Mesenteric fat pad (tissue), 1 donor: ENCODE results near the gene ACAP1. TPM values are rescaled to one million over a fixed set of nuclear protein-coding genes. Genes with fewer than 3 reads are reported as not detected.

Experiments used
- DNase-seq: peaks from one replicate; pipeline ENCODE4 v3.0.0-alpha.2; 2020; ENCODE audit warnings: low spot score
- total RNA-seq: library from RNA; stranded (reverse); fragmentation: NEBNext Ultra II Directional; extraction: Animal tissue kit (Norgen Biotek cat#: 25700); gene quantifications from one replicate; pipeline ENCODE4 v1.2.1, GENCODE V29; 2021
- donor health status: DM: yes; HTN: yes; CAD: no.

Gene ACAP1
- total RNA-seq, 1 donor from 2014 or later: 18.8 TPM

DNA sequence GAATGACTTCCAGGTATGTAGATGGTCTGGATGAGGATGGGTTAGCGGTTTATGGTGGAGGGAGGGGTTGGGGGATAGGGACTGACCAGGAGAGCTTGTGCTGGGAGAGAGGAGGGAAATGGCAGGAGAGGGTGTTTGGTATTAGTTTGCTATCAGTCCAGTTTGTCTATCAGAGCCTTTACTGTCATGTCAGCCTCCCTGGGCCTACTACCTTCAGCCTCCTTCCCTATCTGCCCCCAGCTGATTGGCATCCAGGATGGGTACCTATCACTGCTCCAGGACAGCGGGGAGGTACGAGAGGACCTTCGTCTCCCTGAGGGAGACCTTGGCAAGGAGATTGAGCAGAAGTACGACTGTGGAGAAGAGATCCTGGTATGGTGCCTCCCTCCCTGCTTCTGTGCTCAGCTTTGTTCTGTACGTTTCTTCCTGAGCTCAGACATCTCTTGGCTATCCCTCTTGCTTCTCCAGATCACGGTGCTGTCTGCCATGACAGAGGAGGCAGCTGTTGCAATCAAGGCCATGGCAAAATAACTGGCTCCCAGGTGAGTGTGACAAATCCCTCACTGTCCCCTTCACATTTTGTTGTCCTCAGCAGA is 25.1 kb upstream of the ACAP1 start:
- no peak for DNase-seq

DNA sequence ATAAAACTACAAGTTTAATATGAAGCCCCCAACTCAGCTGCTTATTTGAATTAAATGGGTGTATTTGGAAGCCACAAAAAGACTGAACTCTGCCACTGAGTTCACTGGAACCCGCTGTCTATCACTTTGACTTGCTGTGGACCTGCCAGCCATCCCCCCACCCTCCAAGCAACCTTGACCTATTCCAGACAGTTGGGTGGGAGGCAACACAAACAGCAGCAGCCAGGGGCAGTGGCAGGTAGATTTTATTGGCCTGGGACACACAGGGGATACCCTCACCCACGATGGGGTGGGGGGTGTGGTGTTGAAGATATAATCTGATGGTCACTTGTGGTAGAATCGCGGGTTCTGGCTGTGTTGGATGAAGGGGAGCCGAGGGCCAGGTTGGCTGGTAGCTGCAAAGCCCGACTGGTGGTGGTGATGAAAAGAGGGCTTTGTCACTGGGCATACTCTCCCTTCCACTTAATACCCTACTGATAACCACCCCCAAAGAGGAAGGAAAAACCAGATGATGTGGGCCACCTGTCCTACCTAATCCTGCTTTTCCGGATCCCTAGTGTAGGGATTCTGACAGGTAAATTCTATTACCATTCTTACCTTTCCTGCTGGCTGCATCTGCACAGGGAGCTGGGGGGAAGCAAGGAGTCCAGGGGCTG is 23.8 kb upstream of the ACAP1 start:
- DNase-seq: no peak

DNA sequence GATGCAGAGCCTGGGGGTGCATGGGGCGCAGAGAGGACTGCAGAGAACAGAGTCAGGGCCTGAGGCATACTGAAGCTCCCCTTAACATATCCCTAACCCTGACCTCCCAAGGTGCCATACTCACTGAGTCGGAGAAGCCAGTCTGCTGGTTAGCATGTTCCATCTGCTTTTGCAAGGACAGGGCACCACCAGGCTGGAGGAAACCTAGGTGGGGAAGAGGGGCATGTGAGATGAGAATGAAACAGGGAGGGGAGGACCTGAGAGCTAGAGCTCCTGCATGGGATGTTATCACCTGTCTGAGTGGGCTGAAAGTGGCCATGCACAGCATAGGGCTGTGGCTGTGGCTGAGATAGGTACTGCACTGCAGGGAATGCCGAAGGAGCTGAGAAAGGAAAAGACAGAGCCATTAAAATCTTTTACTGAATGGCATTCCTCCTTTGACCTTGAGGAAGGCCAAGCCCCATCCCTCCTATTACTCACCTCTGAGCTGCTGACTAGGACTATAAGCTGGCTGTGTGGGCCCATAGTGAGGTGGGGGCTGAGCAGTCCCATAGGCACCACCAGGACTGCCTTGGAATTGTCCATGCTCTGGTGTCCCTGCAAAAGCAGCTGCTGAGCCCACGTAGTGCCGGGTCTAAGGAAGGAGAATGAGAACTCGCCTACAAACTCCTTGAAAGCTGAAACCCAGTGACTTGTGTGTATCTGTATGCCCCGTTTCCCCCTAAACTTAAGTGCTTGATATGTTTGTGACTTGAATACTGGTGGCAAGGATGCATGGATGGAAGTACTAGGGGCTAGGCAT is 23.0 kb upstream of the ACAP1 start:
- DNase-seq: no peak

DNA sequence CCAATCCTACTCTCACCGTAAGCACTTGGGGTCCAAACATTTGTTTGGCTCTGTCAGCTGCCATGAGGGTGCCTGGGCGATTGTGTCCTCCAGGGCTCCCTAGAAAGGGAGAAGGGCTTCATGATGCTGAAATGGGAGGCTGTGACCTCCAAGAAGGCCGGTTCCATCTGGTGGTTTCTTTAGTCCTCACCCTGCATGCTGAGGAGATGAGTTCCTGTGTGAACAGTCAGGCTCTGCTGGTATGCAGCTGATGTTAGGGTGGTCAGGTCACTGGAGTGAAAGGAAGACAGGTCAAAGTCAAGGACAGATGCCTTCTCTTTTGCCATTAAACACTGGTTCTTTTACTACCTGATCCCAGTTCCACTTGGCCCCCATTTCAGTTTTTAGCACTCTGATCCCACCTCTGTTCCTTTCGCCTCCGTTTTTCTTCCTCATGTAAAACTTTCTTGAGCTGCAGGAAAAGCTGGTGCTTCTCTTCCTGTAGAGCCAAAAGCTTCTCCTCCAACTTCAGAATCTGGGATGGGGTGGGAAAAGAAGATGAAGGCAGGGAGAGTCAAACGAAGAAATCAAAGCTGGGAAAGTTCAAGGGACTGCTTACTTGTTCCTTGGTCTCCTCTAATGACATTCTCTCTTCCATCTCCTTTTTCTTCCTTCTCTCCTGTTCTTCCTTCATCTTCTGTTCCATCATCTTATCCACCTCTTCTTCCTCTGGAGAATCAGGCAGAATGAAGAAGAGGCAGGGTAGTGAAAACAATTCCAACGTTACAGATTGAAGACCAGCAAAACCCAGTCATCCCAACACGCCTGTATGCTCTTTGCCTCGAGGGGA is 22.2 kb upstream of the ACAP1 start:
- DNase-seq: no peak

DNA sequence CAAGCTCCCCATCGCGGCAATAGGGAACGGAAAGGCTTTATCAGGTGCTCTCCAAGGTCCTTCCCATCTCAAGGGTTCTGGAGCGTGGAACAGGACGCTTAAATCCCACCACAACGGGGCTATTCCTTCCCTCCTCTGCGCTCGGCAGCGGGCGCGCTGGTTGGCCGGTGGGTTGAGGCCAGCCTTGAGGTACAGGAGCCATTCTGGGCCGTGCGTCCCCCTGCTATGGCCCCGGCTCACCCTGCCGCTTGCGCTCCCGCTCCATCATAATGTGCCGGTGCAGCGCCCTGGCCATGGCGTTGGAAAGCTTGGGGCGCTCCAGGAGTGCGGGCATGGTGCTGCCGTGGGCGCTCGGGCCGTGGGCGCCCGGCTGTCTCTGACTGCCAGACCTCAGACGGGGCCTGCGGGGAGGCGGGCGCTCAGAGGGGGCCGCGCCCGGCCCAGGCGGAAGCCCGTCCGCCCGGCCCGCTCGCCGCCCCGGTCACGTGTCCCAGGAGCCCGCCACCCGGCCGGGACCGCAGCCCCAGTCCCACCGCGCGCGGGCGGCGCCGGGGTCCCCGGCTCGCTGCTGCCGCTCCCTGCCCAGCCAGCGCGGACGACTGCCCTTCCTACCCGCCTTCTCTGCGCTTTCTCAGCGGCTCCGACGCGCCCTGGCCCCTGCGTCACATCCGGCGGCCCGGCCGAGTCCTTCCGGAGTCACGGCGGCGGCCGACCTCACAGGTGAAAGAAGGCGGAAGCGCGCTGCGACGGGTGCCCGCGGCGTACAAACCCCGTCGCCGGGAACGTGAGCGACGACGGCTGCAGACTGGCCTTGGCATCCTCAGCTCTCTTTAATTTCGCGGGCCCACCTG is 21.4 kb upstream of the ACAP1 start, which contains the start of gene GPS2:
Gene GPS2 (minus strand): TSS at position 642 of the 851 bp plus-strand sequence. CDS start 308 bp downstream, at position 334.
- DNase-seq: peak; percentile 99

DNA sequence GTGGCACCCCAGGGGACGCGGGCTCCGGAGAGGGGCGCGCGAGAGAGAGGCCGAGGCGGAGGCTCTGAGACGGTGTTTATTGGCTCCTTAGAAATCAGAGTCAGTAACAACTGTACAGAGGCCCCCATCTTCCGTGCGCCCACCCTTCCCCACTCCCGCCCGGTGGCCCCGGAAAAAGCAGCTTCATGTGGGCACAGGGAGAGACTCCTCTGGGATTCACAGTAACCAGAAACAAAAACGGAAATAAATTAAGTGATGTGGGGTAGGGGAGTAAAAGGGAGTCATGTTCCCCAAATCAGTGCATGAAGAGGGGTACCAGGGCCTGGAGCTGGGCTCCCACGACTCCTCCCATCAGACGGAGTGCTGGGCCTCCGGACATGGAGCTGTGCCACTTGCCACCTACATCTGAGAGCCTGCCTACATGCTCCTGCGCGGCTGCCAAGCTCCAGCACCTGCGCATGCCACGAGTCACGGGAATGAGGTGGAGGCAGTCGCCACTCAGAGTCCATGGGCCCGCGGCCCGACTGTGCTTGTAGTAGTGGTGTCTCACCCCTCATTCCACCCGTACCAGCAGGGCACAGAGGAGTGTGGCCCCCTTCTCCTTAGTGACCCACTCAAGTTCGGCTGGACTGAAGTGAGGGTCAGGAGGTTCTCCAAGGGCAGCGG is 20.6 kb upstream of the ACAP1 start:
- DNase-seq: no peak

DNA sequence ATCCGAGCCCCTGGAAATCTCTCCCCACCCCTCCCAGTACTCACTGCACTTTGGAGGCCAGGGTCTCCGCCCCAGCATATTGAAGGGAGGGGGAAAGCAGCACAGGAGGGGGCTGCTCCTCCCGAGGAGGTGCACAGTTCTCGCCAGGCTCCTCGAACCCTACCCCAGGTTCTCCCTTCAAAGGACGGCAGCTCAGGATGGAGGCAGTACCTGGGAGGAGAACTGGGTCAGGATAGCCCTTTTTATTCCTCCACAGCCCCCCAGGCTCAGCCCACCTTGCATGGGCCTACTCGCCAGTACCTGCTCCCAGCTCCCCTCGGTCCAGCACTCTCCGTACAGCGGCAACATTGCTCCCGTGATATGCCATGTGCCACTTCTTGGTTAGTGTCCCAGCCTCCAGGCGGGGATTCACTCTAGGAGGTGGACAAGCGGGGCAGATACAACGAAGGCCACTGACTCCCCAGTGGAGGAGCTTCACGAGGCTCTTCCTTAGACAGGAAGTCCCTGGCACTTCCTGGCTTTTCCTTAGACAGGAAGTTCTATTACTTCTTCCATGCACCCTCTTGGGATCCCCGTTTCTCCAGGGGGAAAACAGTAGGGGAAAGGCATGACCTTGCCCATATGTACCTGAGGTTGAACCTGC is 19.0 kb upstream of the ACAP1 start:
- no peak for DNase-seq

DNA sequence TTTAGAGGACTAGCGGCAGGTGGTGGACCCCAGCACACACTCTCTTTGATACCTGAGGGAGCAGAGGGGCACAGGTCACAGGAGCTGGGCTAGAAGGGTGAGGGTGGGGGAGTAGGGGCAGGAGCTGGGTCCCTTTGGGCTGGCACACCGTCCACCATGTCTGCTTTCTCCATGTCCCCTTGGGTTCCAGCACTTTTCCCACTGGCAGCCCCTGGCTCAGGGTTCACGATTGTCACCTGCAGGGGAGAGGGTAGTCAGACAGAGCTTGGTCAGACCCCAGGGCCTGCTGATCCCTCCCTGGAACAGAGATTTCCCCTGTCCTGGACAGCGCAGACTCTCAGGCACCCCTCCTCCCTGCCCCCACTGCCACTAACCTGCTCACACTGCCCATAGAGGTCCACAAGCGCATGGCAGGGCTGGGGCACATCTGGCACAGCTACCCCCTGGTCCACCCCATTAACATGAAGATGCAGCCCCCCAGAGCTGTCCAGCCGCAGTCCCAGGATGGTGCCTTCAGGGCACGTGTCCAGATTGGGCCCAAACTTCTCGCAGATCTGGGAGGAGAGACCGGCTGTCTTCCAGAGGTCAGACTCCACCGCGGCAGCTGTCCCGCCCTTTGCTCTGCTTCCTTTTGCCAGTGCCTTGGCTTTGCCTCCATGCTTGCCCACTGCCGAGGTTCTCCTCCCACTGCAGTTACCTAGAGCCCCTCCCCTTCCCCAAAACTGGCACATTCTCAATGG is 18.0 kb upstream of the ACAP1 start:
- no peak for DNase-seq

DNA sequence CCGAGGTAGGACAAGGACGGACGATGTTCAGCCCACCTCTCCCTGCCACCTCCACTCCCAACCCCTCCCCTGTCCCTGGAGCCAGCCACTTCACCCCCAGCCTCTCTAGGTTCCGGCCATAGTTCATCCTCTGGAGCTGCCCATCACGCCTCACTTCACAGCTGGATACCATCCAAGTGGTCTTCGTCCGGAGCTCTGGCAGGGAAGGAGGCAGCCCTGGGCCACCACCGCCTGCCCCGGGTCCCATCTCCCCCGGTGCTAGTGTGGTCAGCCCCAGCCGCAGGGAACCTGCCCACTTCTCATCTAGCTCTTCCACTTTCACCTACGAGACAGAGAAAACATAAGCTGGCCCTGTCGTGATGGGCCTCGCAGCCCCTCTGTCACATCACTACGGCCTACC is 14.9 kb upstream of the ACAP1 start:
- DNase-seq: no peak

DNA sequence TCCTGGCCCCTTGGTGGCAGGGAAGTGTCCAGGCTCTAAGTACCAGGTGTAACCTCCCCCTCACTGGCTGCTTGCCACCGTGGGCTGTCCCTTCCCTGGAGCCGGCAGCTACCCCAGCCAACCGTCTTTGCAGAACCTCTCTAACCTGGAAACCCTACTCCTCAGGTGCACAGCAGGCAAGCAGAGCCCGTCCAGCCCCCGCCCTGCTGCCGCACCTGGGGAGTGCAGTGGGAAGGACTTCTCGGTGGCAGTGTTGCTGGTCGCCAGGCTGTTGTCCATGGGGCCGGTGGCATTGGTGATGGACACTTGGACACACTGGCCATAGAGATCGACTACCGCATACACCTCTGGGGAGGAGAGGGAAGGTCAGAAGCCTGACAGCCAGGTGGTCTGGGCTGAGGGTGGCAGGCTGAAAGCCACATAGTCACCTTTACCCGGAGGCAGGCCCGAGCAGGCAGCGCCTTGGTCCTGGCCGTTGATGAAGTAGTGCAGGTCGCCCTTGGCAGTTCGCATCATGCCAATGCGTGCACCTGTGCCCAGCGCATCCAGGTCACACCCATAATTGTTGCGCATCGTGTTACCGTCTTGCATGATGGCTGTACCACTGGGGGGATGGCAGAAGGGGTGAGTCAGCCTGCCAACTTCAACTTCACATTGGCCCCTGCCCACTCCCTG is 13.7 kb upstream of the ACAP1 start:
- DNase-seq: no peak

DNA sequence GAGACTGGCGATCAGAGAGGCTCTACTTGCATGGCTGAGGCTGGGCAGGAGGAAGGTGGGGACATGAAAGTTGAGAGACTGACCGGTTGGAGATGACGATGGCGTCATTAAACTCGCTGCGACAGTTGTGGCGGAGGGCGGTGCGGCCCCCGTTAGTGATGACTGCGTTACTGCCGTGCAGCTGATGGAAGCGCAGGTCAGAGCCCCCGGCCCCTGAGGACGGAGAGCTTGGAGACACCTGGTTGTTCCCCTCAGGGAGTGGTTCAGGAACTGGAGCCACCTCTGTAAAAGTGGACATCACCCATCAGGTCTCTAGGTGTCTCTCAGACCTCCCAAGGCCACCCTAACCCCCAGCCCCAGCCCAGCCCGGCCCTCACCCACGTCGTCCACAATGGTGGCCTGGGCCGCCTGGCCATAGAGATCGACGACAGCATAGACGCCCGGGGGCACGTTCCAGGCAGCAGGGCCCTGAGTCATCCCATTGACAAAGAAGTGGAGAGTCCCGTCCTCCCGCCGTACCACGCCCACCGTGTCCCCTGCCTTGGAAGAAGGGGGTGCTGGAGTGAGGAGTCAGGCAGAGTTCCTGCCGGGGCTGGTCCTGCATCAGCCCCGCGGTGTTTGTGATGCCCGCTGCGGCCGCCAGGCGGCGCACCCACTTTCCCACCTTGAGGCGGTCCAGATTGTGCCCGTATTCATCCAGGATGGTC is 12.4 kb upstream of the ACAP1 start:
- no peak for DNase-seq

DNA sequence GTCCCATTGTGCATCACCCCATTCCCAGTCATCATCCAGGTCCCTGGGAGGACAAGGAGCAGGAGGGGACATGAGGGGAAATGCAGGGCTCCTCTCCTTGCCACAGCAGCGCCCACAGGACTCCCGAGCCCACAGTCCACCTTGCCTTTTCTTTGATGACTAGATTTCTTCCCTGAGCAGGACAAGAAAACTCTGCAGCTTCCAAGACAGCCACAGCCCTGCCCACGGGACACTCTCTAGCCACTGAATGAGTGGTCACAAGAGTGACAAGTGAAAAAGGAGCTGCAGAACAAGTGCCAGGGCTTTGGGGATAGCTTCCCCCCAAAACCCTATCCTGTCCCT is 11.9 kb upstream of the ACAP1 start:
- DNase-seq: no peak

DNA sequence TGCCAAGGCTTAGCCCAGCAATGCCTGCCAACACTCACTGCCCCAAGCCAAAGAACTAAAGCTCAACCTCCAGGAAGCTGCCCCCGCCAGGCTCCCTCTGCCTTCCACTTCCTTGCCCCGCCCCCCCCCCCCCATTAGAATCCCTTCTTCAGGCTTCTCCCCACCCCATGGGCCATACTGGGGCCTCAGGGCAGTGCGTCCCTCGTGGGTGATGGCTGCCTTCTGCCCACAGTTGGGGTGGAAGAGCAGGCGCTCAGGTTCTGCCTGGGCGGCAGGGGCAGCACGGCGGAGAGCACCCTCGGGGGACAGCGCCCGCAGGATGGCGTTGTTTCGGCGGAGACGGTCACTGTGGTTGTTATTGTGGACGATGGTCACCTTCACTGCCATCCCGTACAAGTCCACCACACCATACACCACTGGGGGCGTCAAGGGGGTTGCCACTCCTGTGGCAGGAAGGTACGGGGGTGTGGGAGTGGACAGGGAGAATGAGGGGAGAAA is 11.2 kb upstream of the ACAP1 start:
- no peak for DNase-seq

DNA sequence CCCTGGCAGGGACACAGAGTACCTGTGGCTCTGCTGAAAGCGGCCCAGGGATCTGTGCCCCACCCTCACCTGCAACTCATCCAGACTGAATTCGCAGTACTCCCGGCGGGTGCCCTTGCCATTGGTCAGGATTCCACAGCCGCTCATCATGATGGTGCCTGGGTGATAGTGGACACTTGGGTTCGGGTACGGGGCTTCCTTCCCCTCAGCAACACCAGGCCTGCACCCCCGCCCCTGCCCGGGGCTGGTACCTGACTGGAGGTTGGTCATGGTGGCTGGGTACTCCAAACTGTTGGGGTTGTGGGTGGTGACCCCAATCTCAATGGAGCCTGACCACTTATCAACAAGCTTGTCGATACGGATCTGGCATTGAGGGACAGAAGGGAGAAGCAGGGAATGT is 10.1 kb upstream of the ACAP1 start:
- no peak for DNase-seq

DNA sequence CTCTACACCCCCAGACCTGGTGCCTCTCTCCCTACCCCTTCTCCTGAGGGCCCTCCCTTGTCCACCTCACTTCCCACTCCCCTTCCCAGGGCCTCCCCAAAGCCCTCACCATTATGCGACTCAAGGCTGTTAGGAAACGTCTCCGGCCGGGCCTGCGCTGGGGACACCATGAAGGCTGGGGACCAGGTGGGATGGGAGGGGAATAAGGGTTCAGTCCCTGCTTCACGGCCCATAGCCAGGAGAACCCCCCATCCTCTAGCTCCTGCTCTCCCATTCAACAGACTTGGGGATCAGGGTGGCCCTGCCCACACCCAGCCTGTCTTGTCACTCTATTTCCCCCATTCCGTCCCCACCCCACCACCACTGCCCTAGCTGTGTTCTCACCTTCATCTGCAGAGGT is 9.3 kb upstream of the ACAP1 start:
- no peak for DNase-seq

DNA sequence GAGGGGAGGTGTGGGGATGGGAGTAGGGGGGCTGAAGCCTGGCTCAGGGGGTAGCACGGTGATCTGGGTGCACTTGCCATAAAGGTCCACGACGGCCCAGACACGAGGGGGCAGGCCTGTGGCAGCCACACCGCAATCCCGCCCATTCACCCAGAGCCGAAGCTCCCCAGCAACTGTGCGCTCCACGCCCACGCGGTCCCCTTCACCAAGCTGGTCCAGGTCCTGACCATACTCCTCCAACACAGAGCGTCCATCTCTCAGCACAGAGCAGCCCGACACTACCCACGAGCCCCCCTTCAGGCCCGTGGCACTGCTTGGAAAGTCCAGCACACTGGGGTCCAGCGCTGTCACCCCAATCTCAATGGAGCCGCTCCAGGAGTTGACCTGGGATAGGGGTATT is 8.8 kb upstream of the ACAP1 start:
- DNase-seq: no peak

DNA sequence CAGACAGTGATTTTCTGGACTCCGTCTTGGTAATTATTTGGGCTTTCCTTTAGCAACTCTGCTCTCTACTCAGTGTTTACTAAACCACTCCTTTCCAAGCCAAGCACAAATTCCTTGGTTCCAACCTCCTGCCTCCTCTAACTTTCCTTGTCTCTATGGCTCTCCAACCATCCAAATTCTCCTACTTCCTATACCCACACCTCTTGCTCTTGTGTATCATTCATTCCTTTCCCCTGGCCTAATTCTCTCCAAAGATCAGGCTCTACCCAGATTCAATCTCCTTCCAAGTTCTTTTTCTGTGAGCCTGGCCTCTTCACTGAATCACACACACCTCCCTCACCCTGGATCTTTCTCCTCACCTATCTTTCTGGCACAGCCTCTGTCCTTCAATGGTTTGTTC is 8.3 kb upstream of the ACAP1 start:
- DNase-seq: no peak
